ENCODE results near the gene PLCG1. TPM values are rescaled to one million over a fixed set of nuclear protein-coding genes. Genes with fewer than 3 reads are reported as not detected.

The PLCG1 gene

DNA sequence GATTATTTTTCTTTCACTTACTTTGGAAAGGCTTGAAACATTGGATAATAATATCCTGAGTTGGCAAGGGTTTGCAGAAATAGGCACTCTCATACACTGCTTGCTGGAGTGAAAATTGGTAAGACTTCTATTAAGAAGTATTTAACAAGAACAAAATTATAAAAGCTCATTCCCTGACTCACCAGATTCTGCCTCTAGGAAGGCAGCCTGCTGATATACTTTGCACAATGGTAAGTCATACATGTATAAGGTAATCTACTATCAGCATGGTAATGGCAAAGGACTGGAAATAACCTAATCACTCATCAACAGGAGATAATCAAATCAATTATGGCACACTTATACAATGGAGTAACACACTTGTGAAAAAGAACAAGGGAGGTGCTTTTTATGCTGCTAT, 85.8 kb downstream of the PLCG1 start:
- H3K36me3 ChIP-seq (ENCODE audit: control insufficient read depth, insufficient read depth, low read length), result no peaks in the 10 kb centered on the region
- H3K27me3 ChIP-seq (ENCODE audit: insufficient read depth, low read length, poor library complexity), result no peaks in the 10 kb centered on the region
- H3K4me3 ChIP-seq (ENCODE audit: low read length), result no peak overlapping the region
- H2BK5ac ChIP-seq (ENCODE audit: low read length), result no peak overlapping the region
- no peak overlapping the region for H3K4me2 ChIP-seq (ENCODE audit: low read length)
- H3K9ac ChIP-seq (ENCODE audit: low read length), result no peak overlapping the region
- no peak overlapping the region for H3K4ac ChIP-seq (ENCODE audit: low read depth, low read length)
- H4K5ac ChIP-seq (ENCODE audit: low read length), result no peak overlapping the region
- H3K79me1 ChIP-seq (ENCODE audit: low read length), result no peaks in the 10 kb centered on the region
- no peak overlapping the region for H2BK15ac ChIP-seq (replicated peaks; ENCODE audit: low read depth)
- H3K56ac ChIP-seq (ENCODE audit: low read length), result no peak overlapping the region
- H4K8ac ChIP-seq (ENCODE audit: low read depth, low read length), result no peak overlapping the region
- H3K27ac ChIP-seq (ENCODE audit: low read depth, low read length), result no peak overlapping the region
- no peak overlapping the region for H2AK5ac ChIP-seq (ENCODE audit: low read length)
- H3K79me2 ChIP-seq (ENCODE audit: control insufficient read depth, insufficient read depth, low read length), result no peaks in the 10 kb centered on the region
- no peak overlapping the region for H2BK120ac ChIP-seq (ENCODE audit: low read depth, low read length)
- no peaks in the 10 kb centered on the region for H3K4me1 ChIP-seq (ENCODE audit: control insufficient read depth, low read depth, low read length)
- no peak overlapping the region for H3K18ac ChIP-seq (ENCODE audit: low read length)
- H3K23ac ChIP-seq (ENCODE audit: low read length), result no peak overlapping the region
- no peak for DNase-seq

DNA sequence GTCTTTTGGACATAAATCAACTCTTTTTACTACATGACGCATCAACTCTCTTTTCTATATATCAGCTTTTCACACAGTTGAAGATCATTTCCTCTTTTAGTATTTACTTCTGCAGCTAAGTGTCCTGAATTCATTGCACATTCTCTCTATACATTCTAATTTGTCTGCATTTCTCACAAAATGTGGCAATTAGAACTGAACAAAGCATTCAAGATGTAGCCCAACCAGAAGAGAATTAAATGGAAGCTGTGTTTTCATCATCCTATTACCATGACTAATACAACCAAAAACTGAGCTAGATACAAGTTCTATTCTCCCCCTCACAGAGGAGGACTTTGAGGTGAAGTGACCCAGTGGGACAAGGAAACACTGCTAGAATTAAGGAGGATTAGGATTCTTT, 86.9 kb downstream of the PLCG1 start:
- no peak overlapping the region for H4K5ac ChIP-seq (ENCODE audit: low read length)
- no peak for DNase-seq
- no peaks in the 10 kb centered on the region for H3K27me3 ChIP-seq (ENCODE audit: insufficient read depth, low read length, poor library complexity)

DNA sequence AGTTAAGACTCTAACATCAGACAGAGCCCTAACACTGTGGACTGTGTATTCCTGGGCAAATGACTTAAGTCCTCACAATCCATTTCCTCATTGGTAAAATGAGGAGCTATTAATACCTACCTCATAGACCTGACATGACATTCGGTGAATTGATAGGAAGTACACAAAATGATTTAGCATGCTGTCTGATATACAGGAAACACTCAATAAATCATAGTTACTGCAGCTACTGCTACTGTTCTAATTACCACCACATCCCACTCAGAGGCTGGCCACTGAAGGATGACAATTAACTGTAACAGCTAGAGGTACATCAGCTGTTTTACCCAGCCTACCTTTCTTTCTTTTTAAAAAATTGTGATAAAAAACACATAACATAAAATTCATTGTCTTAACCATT, 87.7 kb downstream of the PLCG1 start:
- H3K79me1 ChIP-seq (ENCODE audit: low read length), result no peaks in the 10 kb centered on the region
- H3K36me3 ChIP-seq (ENCODE audit: control insufficient read depth, insufficient read depth, low read length), result no peaks in the 10 kb centered on the region
- H3K4ac ChIP-seq (ENCODE audit: low read depth, low read length), result no peak overlapping the region
- H3K27me3 ChIP-seq (ENCODE audit: insufficient read depth, low read length, poor library complexity), result no peaks in the 10 kb centered on the region
- no peak overlapping the region for H3K4me2 ChIP-seq (ENCODE audit: low read length)
- H2BK5ac ChIP-seq (ENCODE audit: low read length), result no peak overlapping the region
- no peak overlapping the region for H3K4me3 ChIP-seq (ENCODE audit: low read length)
- no peak overlapping the region for H2BK15ac ChIP-seq (replicated peaks; ENCODE audit: low read depth)
- no CpG with 5 or more reads among the region's 1 CpG for WGBS (ENCODE audit: extremely low coverage, insufficient coverage, low lambda C conversion rate)
- H3K9ac ChIP-seq (ENCODE audit: low read length), result no peak overlapping the region
- no peak for DNase-seq
- H3K27ac ChIP-seq (ENCODE audit: low read depth, low read length), result no peak overlapping the region
- H2BK120ac ChIP-seq (ENCODE audit: low read depth, low read length), result no peak overlapping the region
- H2AK5ac ChIP-seq (ENCODE audit: low read length), result no peak overlapping the region
- no peak overlapping the region for H3K18ac ChIP-seq (ENCODE audit: low read length)
- H4K8ac ChIP-seq (ENCODE audit: low read depth, low read length), result no peak overlapping the region
- no peaks in the 10 kb centered on the region for H3K4me1 ChIP-seq (ENCODE audit: control insufficient read depth, low read depth, low read length)
- no peaks in the 10 kb centered on the region for H3K79me2 ChIP-seq (ENCODE audit: control insufficient read depth, insufficient read depth, low read length)
- H4K5ac ChIP-seq (ENCODE audit: low read length), result no peak overlapping the region
- no peak overlapping the region for H3K56ac ChIP-seq (ENCODE audit: low read length)
- no peak overlapping the region for H3K23ac ChIP-seq (ENCODE audit: low read length)

More for the DNA sequence above, 86.9 kb downstream of the PLCG1 start:
- no CpG with 5 or more reads among the region's 1 CpG for WGBS (ENCODE audit: extremely low coverage, insufficient coverage, low lambda C conversion rate)
- H2BK5ac ChIP-seq (ENCODE audit: low read length), result no peak overlapping the region
- no peak overlapping the region for H3K27ac ChIP-seq (ENCODE audit: low read depth, low read length)
- H3K4me2 ChIP-seq (ENCODE audit: low read length), result no peak overlapping the region
- no peak overlapping the region for H3K56ac ChIP-seq (ENCODE audit: low read length)
- no peak overlapping the region for H3K18ac ChIP-seq (ENCODE audit: low read length)
- no peak overlapping the region for H2BK120ac ChIP-seq (ENCODE audit: low read depth, low read length)
- no peak overlapping the region for H3K4me3 ChIP-seq (ENCODE audit: low read length)
- H2AK5ac ChIP-seq (ENCODE audit: low read length), result no peak overlapping the region
- H3K79me2 ChIP-seq (ENCODE audit: control insufficient read depth, insufficient read depth, low read length), result no peaks in the 10 kb centered on the region
- no peak overlapping the region for H3K9ac ChIP-seq (ENCODE audit: low read length)
- no peaks in the 10 kb centered on the region for H3K36me3 ChIP-seq (ENCODE audit: control insufficient read depth, insufficient read depth, low read length)
- H3K4ac ChIP-seq (ENCODE audit: low read depth, low read length), result no peak overlapping the region
- no peak overlapping the region for H3K23ac ChIP-seq (ENCODE audit: low read length)
- H4K8ac ChIP-seq (ENCODE audit: low read depth, low read length), result no peak overlapping the region
- H3K4me1 ChIP-seq (ENCODE audit: control insufficient read depth, low read depth, low read length), result no peaks in the 10 kb centered on the region
- H2BK15ac ChIP-seq (replicated peaks; ENCODE audit: low read depth), result no peak overlapping the region
- no peaks in the 10 kb centered on the region for H3K79me1 ChIP-seq (ENCODE audit: low read length)

DNA sequence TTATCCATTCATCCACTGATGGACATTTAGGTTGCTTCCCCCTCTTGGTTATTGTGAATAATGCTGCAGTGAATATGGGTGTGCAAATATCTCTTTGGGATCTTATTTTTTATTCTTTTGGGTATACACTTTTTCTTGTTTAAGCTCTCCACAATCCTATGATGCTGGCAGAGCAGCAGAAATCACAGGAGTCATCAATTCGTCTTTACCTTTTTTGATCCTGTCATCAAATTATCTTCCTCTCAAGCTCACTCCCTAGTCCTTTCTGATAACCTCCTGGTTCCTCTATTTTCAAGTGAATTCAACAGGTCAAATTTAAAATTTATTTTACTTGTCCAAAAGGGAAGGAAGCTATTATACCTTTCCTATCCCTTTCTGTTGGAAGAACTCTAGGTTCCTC, 89.1 kb downstream of the PLCG1 start:
- no peak overlapping the region for H2BK15ac ChIP-seq (replicated peaks; ENCODE audit: low read depth)
- WGBS (ENCODE audit: extremely low coverage, insufficient coverage, low lambda C conversion rate), result no CpG with 5 or more reads among the region's 1 CpG
- no peak for DNase-seq
- H2BK5ac ChIP-seq (ENCODE audit: low read length), result no peak overlapping the region
- H3K4me1 ChIP-seq (ENCODE audit: control insufficient read depth, low read depth, low read length), result no peaks in the 10 kb centered on the region
- H3K27ac ChIP-seq (ENCODE audit: low read depth, low read length), result no peak overlapping the region
- H3K79me1 ChIP-seq (ENCODE audit: low read length), result no peaks in the 10 kb centered on the region
- H2AK5ac ChIP-seq (ENCODE audit: low read length), result no peak overlapping the region
- no peaks in the 10 kb centered on the region for H3K27me3 ChIP-seq (ENCODE audit: insufficient read depth, low read length, poor library complexity)
- no peak overlapping the region for H3K23ac ChIP-seq (ENCODE audit: low read length)
- H3K4ac ChIP-seq (ENCODE audit: low read depth, low read length), result no peak overlapping the region
- H3K4me3 ChIP-seq (ENCODE audit: low read length), result no peak overlapping the region
- H4K5ac ChIP-seq (ENCODE audit: low read length), result no peak overlapping the region
- H3K79me2 ChIP-seq (ENCODE audit: control insufficient read depth, insufficient read depth, low read length), result no peaks in the 10 kb centered on the region
- no peak overlapping the region for H4K8ac ChIP-seq (ENCODE audit: low read depth, low read length)
- H3K9ac ChIP-seq (ENCODE audit: low read length), result no peak overlapping the region
- no peak overlapping the region for H2BK120ac ChIP-seq (ENCODE audit: low read depth, low read length)
- no peak overlapping the region for H3K18ac ChIP-seq (ENCODE audit: low read length)
- H3K56ac ChIP-seq (ENCODE audit: low read length), result no peak overlapping the region
- no peak overlapping the region for H3K4me2 ChIP-seq (ENCODE audit: low read length)
- no peaks in the 10 kb centered on the region for H3K36me3 ChIP-seq (ENCODE audit: control insufficient read depth, insufficient read depth, low read length)

Small RNA genes within 50 kb of the gene (small RNA-seq; reads per million reads assigned to genes)
- gene AL022394.1 (ENCODE audit: insufficient read depth) (not detected), gene MIR6871 (ENCODE audit: insufficient read depth) (1.3 reads per million)
